OCI-LY1 (cell line): ENCODE data around the gene CHN1.

Source experiments
- H2AFZ ChIP-seq: fragments of 200-600 bp; sonication (generic), shearing (Covaris generic); 2 replicates; pipeline ENCODE4 v1.6.0; 2014; ENCODE audit warnings: antibody characterized with exemption, mild to moderate bottlenecking, low read length
- H3F3A ChIP-seq: fragments of 200-600 bp; sonication (generic), shearing (Covaris generic); 2 replicates; pipeline ENCODE4 v1.6.0; 2014; ENCODE audit warnings: mild to moderate bottlenecking, antibody characterized with exemption, low read length, moderate library complexity; ENCODE audit not compliant: insufficient read depth
- H3K27ac ChIP-seq: fragments of 200-600 bp; sonication (generic); 2 replicates; pipeline ENCODE4 v1.5.1; 2014; ENCODE audit warnings: low read length, mixed run types, mild to moderate bottlenecking, low read depth; ENCODE audit not compliant: poor library complexity, severe bottlenecking
- H3K27me3 ChIP-seq: fragments of 200-600 bp; sonication (generic); 2 replicates; pipeline ENCODE4 v1.6.0; 2014; ENCODE audit warnings: antibody characterized with exemption, mild to moderate bottlenecking, low read length, moderate library complexity; ENCODE audit not compliant: insufficient read depth
- H3K36me3 ChIP-seq: fragments of 200-600 bp; sonication (generic); 2 replicates; pipeline ENCODE4 v1.6.1; 2014; ENCODE audit warnings: mild to moderate bottlenecking, antibody characterized with exemption, low read length, moderate library complexity, mixed read lengths; ENCODE audit not compliant: insufficient read depth
- H3K4me1 ChIP-seq: fragments of 200-600 bp; sonication (generic); 2 replicates; pipeline ENCODE4 v1.5.1; 2014; ENCODE audit warnings: mild to moderate bottlenecking, low read length, moderate library complexity; ENCODE audit not compliant: insufficient read depth, severe bottlenecking
- H3K4me2 ChIP-seq: fragments of 200-600 bp; sonication (generic), shearing (Covaris generic); 2 replicates; pipeline ENCODE4 v1.6.1; 2014; ENCODE audit warnings: low read length
- H3K4me3 ChIP-seq: fragments of 200-600 bp; sonication (generic); 2 replicates; pipeline ENCODE4 v1.5.1; 2014; ENCODE audit warnings: low read length, low read depth, mild to moderate bottlenecking, mixed read lengths; ENCODE audit not compliant: poor library complexity, severe bottlenecking
- H3K79me2 ChIP-seq: fragments of 200-600 bp; shearing (Covaris generic); 2 replicates; pipeline ENCODE4 v1.6.1; 2016; ENCODE audit warnings: mixed run types, low read length, mixed read lengths; ENCODE audit not compliant: insufficient read depth
- H3K9ac ChIP-seq: fragments of 200-600 bp; sonication (generic), shearing (Covaris generic); 2 replicates; pipeline ENCODE4 v1.6.1; 2014; ENCODE audit warnings: mild to moderate bottlenecking, low read length, mixed read lengths
- H3K9me2 ChIP-seq: fragments of 200-600 bp; sonication (generic), shearing (Covaris generic); 2 replicates; pipeline ENCODE4 v1.6.1; 2014; ENCODE audit warnings: low read depth, mild to moderate bottlenecking, low read length, mixed read lengths
- H3K9me3 ChIP-seq: fragments of 200-600 bp; shearing (Covaris generic); 2 replicates; pipeline ENCODE4 v1.6.1; 2014; ENCODE audit warnings: low read length, mixed read lengths
- H4K20me1 ChIP-seq: fragments of 200-600 bp; sonication (generic), shearing (Covaris generic); 2 replicates; pipeline ENCODE4 v1.6.0; 2016; ENCODE audit warnings: mild to moderate bottlenecking, low read length; ENCODE audit not compliant: insufficient read depth
- EZH2 ChIP-seq: fragments of 200-600 bp; sonication (generic), shearing (Covaris generic); IDR thresholded peaks from 2 replicates; pipeline ENCODE4 v1.8.0; 2017; ENCODE audit warnings: borderline replicate concordance, mixed run types, mild to moderate bottlenecking, antibody characterized with exemption, low read length, moderate library complexity, mixed read lengths
- TF ChIP-seq, protein P1 (sequence below): fragments of 200-600 bp; sonication (generic), shearing (Covaris generic); IDR thresholded peaks from 2 replicates; pipeline ENCODE4 v1.5.1; 2017; ENCODE audit warnings: mild to moderate bottlenecking, antibody characterized with exemption, low read length, moderate library complexity, mixed read lengths

CHN1 gene

GRCh38 chr2:174882416-174882815, 122.8 kb downstream of the CHN1 start:
- Histone ChIP-seq H3K4me2 (no peak overlapping the region), H3K9me2 (no peaks in the 10 kb centered on the region), H3K4me3 (no peak overlapping the region), H2AFZ (no peak overlapping the region), H3K9ac (no peak overlapping the region), H3K27ac (no peak overlapping the region), H3K27me3 (no peaks in the 10 kb centered on the region), H3K4me1 (no peaks in the 10 kb centered on the region), H3K36me3 (no peaks in the 10 kb centered on the region), H3K9me3 (no peaks in the 10 kb centered on the region), H3F3A (no peaks in the 10 kb centered on the region), H3K79me2 (no peaks in the 10 kb centered on the region), H4K20me1 (no peaks in the 10 kb centered on the region)
- TF ChIP-seq EZH2, result no peak
- TF ChIP-seq, protein P1, sequence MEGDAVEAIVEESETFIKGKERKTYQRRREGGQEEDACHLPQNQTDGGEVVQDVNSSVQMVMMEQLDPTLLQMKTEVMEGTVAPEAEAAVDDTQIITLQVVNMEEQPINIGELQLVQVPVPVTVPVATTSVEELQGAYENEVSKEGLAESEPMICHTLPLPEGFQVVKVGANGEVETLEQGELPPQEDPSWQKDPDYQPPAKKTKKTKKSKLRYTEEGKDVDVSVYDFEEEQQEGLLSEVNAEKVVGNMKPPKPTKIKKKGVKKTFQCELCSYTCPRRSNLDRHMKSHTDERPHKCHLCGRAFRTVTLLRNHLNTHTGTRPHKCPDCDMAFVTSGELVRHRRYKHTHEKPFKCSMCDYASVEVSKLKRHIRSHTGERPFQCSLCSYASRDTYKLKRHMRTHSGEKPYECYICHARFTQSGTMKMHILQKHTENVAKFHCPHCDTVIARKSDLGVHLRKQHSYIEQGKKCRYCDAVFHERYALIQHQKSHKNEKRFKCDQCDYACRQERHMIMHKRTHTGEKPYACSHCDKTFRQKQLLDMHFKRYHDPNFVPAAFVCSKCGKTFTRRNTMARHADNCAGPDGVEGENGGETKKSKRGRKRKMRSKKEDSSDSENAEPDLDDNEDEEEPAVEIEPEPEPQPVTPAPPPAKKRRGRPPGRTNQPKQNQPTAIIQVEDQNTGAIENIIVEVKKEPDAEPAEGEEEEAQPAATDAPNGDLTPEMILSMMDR, result no peak

GRCh38 chr2:174881678-174882077, 123.5 kb downstream of the CHN1 start:
- Histone ChIP-seq H3K9ac (no peak overlapping the region), H3K4me2 (no peak overlapping the region), H2AFZ (no peak overlapping the region), H3K4me1 (no peaks in the 10 kb centered on the region), H3K27me3 (no peaks in the 10 kb centered on the region), H3K4me3 (no peak overlapping the region), H3K36me3 (no peaks in the 10 kb centered on the region), H3K9me2 (no peaks in the 10 kb centered on the region), H3K27ac (no peak overlapping the region), H3F3A (no peaks in the 10 kb centered on the region), H3K9me3 (no peaks in the 10 kb centered on the region), H3K79me2 (no peaks in the 10 kb centered on the region), H4K20me1 (no peaks in the 10 kb centered on the region)
- no peak for TF ChIP-seq EZH2
- TF ChIP-seq, protein P1, result no peak

DNA sequence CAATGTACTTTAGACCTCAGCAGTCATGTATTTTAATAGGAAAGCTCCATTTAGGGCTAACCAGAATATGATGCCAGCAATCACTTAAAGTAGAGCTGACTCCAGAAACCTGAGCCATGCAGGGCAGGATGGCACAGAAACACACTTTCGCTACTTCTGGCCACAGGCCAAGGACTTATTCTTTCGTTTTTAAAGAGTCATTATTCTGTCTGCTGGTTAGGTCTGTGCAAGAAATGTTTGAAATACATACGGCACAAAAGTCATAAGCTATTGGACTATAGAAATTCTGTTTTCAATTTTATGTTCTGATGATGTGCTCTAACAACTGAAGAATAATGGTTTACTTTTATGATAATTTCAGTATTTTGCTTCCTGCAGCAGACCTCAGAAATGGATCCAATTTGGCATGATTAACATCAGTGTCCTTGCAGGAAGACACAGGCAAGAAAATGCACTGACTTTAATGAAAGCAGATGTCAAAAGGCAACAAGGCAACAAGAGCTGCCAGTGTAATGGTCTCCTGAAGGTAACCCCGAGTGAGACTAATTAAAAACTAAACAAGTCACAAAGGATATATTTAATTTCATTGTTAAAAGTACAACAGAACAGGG, 126.5 kb downstream of the CHN1 start:
- Histone ChIP-seq H3K27me3 (no peaks in the 10 kb centered on the region), H3K4me3 (no peak overlapping the region), H4K20me1 (no peaks in the 10 kb centered on the region), H3K4me2 (no peak overlapping the region), H3K9ac (no peak overlapping the region), H3F3A (no peaks in the 10 kb centered on the region), H2AFZ (no peak overlapping the region), H3K9me2 (no peaks in the 10 kb centered on the region), H3K9me3 (no peaks in the 10 kb centered on the region), H3K27ac (no peak overlapping the region), H3K36me3 (no peaks in the 10 kb centered on the region), H3K79me2 (no peaks in the 10 kb centered on the region), H3K4me1 (no peaks in the 10 kb centered on the region)
- TF ChIP-seq, protein P1, result no peak
- TF ChIP-seq EZH2, result no peak
